Lower lobe of right lung (tissue), 2 donors: Measurements from ENCODE around the gene FAM163B. TPM values are rescaled to one million over a fixed set of nuclear protein-coding genes. Genes with fewer than 3 reads are reported as not detected.

Source experiments
- ATAC-seq, 2 donors: fragments of 200-7000 bp; cut with Tn5 transposase; one replicate each; pipeline ENCODE4 v1.9.1; 2020 to 2022; ENCODE audit warnings: mild to moderate bottlenecking in 2 of 2, moderate library complexity in 2 of 2
- DNase-seq: peaks from one replicate; pipeline ENCODE4 v3.0.0-alpha.2; 2020
- H3K27ac ChIP-seq: fragments of 200-600 bp; one replicate; pipeline ENCODE4 v1.8.0; 2022
- H3K27me3 ChIP-seq: fragments of 200-600 bp; one replicate; pipeline ENCODE4 v1.8.0; 2022; ENCODE audit warnings: low read depth
- H3K36me3 ChIP-seq: fragments of 200-600 bp; one replicate; pipeline ENCODE4 v1.8.0; 2022; ENCODE audit warnings: mild to moderate bottlenecking
- H3K4me1 ChIP-seq: fragments of 200-600 bp; one replicate; pipeline ENCODE4 v1.8.0; 2022
- H3K4me3 ChIP-seq: fragments of 200-600 bp; one replicate; pipeline ENCODE4 v1.8.0; 2022; ENCODE audit warnings: mild to moderate bottlenecking
- H3K9me3 ChIP-seq: fragments of 200-600 bp; one replicate; pipeline ENCODE4 v1.8.0; 2022
- intact Hi-C: fragments of 100-400 bp; cut with DNase I; formaldehyde crosslinking; loops from one replicate; pipeline ENCODE4 v1.11.0; 2022
- total RNA-seq: library from RNA; stranded (reverse); fragmentation: NEBNext Ultra II Directional; extraction: Animal tissue kit (Norgen Biotek cat#: 25700); gene quantifications from one replicate; pipeline ENCODE4 v1.2.1, GENCODE V29; 2021
- TF ChIP-seq, protein P1 (sequence below): fragments of 200-600 bp; IDR thresholded peaks from one replicate; pipeline ENCODE4 v1.8.0; 2022; ENCODE audit warnings: antibody characterized with exemption, mild to moderate bottlenecking
- donor health status: DM: no; HTN: yes; CAD: no; lungs with severe emphysema.

FAM163B gene
- total RNA-seq, 1 donor from 2014 or later = not detected

DNA sequence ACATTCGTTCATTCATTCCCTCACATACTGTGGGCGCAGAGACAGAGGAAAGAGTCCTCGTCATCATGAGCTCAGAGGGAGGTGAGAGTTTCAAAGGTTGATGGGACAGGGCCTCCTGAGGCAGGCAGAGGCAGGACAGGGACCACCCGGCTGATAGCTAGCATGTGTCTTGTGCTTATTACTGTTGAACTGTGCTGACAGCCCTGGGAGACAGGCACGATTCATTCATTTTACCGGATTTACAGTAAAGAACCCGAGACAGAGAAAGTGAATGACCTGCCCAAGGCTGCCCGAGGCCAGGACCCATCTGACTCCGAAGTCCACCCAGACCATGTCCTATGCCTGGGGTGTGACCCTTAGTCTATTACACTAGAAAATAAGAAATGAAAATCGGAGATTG is 4.9 kb upstream of the FAM163B start:
- no peaks in the 10 kb centered on the region for H3K9me3 ChIP-seq
- no peaks in the 10 kb centered on the region for H3K4me1 ChIP-seq
- peaks cover 67% of the 10 kb centered on the region for H3K27me3 ChIP-seq
- TF ChIP-seq, protein P1, sequence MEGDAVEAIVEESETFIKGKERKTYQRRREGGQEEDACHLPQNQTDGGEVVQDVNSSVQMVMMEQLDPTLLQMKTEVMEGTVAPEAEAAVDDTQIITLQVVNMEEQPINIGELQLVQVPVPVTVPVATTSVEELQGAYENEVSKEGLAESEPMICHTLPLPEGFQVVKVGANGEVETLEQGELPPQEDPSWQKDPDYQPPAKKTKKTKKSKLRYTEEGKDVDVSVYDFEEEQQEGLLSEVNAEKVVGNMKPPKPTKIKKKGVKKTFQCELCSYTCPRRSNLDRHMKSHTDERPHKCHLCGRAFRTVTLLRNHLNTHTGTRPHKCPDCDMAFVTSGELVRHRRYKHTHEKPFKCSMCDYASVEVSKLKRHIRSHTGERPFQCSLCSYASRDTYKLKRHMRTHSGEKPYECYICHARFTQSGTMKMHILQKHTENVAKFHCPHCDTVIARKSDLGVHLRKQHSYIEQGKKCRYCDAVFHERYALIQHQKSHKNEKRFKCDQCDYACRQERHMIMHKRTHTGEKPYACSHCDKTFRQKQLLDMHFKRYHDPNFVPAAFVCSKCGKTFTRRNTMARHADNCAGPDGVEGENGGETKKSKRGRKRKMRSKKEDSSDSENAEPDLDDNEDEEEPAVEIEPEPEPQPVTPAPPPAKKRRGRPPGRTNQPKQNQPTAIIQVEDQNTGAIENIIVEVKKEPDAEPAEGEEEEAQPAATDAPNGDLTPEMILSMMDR = no peak
- H3K4me3 ChIP-seq = no peak overlapping the region
- no peak for ATAC-seq
- DNase-seq = no peak
- no peak overlapping the region for H3K27ac ChIP-seq
- no peaks in the 10 kb centered on the region for H3K36me3 ChIP-seq
- intact Hi-C loops = no loop called here

DNA sequence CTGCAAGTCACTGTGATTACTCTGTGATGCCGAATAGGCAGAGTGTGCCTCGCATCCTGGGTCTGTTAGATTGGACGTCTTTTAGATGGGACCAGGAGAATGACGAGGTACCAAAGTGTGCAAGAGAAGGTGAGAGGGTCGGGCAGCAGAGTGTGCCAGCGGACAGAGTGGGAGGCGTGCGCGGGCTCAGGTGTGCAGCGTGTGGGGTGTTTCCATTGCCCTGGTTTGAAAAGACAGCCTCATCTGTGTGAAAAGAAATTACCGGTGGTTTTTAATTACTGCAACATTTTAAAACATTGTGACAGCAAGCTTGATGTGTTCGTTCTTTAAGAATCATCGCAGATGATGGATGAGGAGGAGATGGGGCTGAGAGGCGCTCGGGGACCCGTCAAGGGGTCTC is 4.2 kb upstream of the FAM163B start:
- H3K27ac ChIP-seq = no peak overlapping the region
- DNase-seq = no peak

DNA sequence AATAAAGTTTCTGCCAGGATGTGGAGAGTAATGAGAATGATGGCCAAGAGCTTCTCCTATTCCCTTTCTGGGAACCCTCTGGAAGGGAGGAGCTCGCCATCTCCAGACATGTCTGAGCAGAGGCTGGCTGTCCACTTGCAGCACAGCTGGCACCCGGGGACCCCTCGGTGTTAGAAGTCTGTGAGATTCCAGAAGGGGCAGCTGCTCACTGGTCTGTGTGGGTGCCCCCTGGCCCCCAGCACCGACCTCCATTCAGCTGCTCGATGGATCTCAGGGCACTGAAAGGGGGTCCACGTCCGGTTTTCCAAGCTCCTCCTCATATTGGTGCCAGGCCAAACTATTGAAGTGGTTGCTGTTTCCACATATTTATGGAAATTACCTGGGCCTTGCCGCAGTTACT is 3.6 kb upstream of the FAM163B start:
- TF ChIP-seq, protein P1 = no peak
- Histone ChIP-seq H3K27ac (no peak overlapping the region), H3K27me3 (peaks cover 77% of the 10 kb centered on the region), H3K4me3 (no peak overlapping the region), H3K4me1 (no peaks in the 10 kb centered on the region), H3K36me3 (no peaks in the 10 kb centered on the region), H3K9me3 (no peaks in the 10 kb centered on the region)
- DNase-seq = peak; percentile 24
- no peak for ATAC-seq
- intact Hi-C loops = no loop called here

More for the DNA sequence above, 4.2 kb upstream of the FAM163B start:
- Histone ChIP-seq H3K9me3 (no peaks in the 10 kb centered on the region), H3K27me3 (peaks cover 73% of the 10 kb centered on the region), H3K4me1 (no peaks in the 10 kb centered on the region), H3K4me3 (no peak overlapping the region), H3K36me3 (no peaks in the 10 kb centered on the region)
- TF ChIP-seq, protein P1 = no peak
- ATAC-seq = no peak
- intact Hi-C loops = no loop called here

DNA sequence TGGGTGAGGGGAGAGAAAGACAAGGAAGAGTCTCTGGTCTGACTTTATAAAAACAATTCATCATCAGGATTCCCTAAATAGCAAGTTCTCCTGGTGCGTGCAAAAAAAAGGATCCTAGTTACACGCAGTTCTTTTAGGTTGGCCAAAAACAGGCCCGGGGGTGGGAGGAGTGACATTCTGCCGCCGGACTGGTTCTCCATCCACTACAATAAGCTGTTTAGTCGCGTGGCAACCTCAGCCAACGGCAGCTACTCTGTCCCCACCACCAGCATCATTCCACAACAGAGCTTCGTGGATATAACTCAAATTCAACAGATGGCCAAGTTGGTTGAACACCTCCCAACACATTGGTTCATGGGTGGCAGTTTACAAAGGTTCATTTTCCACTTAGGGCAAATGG is 2.9 kb upstream of the FAM163B start:
- H3K36me3 ChIP-seq = no peaks in the 10 kb centered on the region
- TF ChIP-seq, protein P1 = no peak
- peaks cover 82% of the 10 kb centered on the region for H3K27me3 ChIP-seq
- no peaks in the 10 kb centered on the region for H3K9me3 ChIP-seq
- intact Hi-C loops = no loop called here
- H3K4me1 ChIP-seq = no peaks in the 10 kb centered on the region
- H3K27ac ChIP-seq = no peak overlapping the region
- ATAC-seq (no peak), DNase-seq (peak; percentile 8)
- H3K4me3 ChIP-seq = no peak overlapping the region

DNA sequence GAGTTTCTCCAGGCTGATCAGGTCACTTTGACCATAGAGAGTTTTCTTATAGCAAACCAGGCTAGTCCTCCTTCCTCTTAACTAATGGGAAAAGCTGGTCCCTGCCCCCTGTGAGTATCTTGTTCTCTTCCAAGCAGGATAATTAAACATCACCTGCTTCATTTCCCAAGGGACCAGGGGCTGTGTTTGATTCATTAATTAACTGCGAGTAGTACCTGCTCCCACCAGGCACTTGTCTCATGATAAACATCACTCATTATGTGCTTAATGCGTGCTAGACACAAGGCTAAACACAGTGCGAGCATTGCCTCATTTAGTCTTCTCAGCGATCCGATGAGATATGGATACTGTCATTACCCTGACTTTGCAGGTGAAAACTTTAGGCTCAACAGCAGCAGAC is 1.7 kb upstream of the FAM163B start:
- no peaks in the 10 kb centered on the region for H3K4me1 ChIP-seq
- H3K9me3 ChIP-seq = no peaks in the 10 kb centered on the region
- no peak for ATAC-seq
- peaks cover 82% of the 10 kb centered on the region for H3K27me3 ChIP-seq
- intact Hi-C loops = no loop called here
- no peak overlapping the region for H3K27ac ChIP-seq
- no peak for DNase-seq
- no peak overlapping the region for H3K4me3 ChIP-seq
- H3K36me3 ChIP-seq = no peaks in the 10 kb centered on the region
- TF ChIP-seq, protein P1 = no peak

DNA sequence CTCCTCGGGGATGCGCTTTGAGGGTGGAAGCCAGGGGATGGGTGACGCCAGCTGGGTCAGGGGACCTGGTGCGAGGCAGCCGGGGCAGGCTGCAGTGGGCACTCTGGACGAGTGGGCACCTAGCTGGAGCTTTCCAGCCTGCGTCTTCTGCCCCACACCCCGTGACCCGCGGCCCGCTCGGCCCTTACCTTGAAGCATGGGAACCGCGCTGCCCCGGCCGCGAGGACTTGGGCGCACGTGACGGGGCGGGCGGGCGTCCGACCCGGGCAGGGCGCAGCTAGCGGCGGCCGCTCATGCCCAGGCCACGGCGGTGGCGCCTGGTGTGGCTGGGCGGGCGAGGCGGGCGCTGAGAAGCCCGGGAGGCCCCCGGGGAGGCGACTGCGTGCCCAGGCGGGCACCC is 300 bp downstream of the FAM163B start:
- H3K27ac ChIP-seq = no peak overlapping the region
- H3K27me3 ChIP-seq = peaks cover 69% of the 10 kb centered on the region
- no peaks in the 10 kb centered on the region for H3K9me3 ChIP-seq
- ATAC-seq (no peak), DNase-seq (peak; percentile 38)
- no peaks in the 10 kb centered on the region for H3K4me1 ChIP-seq
- no peak overlapping the region for H3K4me3 ChIP-seq
- intact Hi-C loops = no loop called here
- TF ChIP-seq, protein P1 = no peak
- H3K36me3 ChIP-seq = no peaks in the 10 kb centered on the region
